ENCODE measurements around the gene ATXN2L. TPM values are rescaled to one million over a fixed set of nuclear protein-coding genes. Genes with fewer than 3 reads are reported as not detected.
A peak's percentile ranks its signal among the peaks of the same experiment; 100 is the strongest.

The ATXN2L gene
- total RNA-seq, 1 donor from 2014 or later = 21.4 TPM

- Histone ChIP-seq H3K9ac (no peak overlapping the region), H3K9me3 (ENCODE audit: low read depth) (no peaks in the 10 kb centered on the region), H3K27ac (no peak overlapping the region), H3K36me3 (no peaks in the 10 kb centered on the region), H2AFZ (replicated peaks) (no peak overlapping the region), H3K79me2 (ENCODE audit: low read depth) (peaks cover 3% of the 10 kb centered on the region), H3F3A (ENCODE audit: low read depth) (peaks cover 21% of the 10 kb centered on the region), H3K4me1 (peaks cover 5% of the 10 kb centered on the region), H3K4me3 (no peak overlapping the region), H3K4me2 (no peak overlapping the region), H3K27me3 (no peaks in the 10 kb centered on the region), H4K20me1 (ENCODE audit: low read depth) (peaks cover 8% of the 10 kb centered on the region)
- Mint-ChIP-seq H3K4me1 (peaks cover 16% of the 10 kb centered on the region), H3K27me3 (ENCODE audit: insufficient read depth, low read depth) (peaks cover 2% of the 10 kb centered on the region), H3K36me3 (peaks cover 12% of the 10 kb centered on the region), H3K4me3 (no peak overlapping the region), H3K27ac (no peak overlapping the region), H3K9me3 (no peaks in the 10 kb centered on the region)
- DNase-seq (ENCODE audit: low spot score) = peak; percentile 46
- TF ChIP-seq CTCF (IDR thresholded peaks at IDR 0.05) (peak; percentile 63), EZH2 (IDR thresholded peaks at IDR 0.05) (no peak), EZH2phosphoT487 (IDR thresholded peaks at IDR 0.05) (no peak)
These were observed 50.9 kb downstream of the ATXN2L start for GRCh38 chr16:28873543-28874201.

DNA sequence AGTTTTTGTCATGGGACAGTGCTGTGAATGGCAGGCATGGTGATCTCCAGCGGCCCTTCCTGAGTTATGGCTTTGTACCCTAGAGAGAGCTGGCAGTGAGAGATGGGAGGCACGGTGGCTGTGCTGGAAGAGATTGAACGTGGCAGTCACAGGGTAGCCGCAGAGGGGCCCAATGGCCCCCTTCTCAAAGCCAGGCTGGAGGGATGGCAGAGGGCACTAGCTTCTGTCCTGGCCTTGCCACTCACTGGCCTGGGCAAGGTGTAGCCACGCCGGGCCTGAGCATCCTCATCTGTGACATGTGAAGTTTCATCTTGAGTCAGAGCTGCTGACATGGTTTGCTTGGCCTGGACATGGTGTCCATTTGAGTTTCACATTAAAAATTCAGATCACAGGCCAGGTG lies 51.6 kb downstream of the ATXN2L start:
- TF ChIP-seq CTCF (IDR thresholded peaks at IDR 0.05) = no peak
- no peak for TF ChIP-seq EZH2 (IDR thresholded peaks at IDR 0.05)
- TF ChIP-seq EZH2phosphoT487 (IDR thresholded peaks at IDR 0.05) = no peak

GRCh38 chr16:28875134-28876018 lies 52.6 kb downstream of the ATXN2L start:
- peaks cover 33% of the 10 kb centered on the region for H3F3A ChIP-seq (ENCODE audit: low read depth)
- H3K4me2 ChIP-seq = no peak overlapping the region
- no peaks in the 10 kb centered on the region for H3K36me3 ChIP-seq
- peaks cover 3% of the 10 kb centered on the region for H3K36me3 Mint-ChIP-seq
- TF ChIP-seq EZH2 (IDR thresholded peaks at IDR 0.05) (no peak), EZH2phosphoT487 (IDR thresholded peaks at IDR 0.05) (no peak), CTCF (IDR thresholded peaks at IDR 0.05) (no peak)
- no peak overlapping the region for H3K4me3 ChIP-seq
- no peak overlapping the region for H3K9ac ChIP-seq
- peaks cover 8% of the 10 kb centered on the region for H4K20me1 ChIP-seq (ENCODE audit: low read depth)
- H3K9me3 ChIP-seq (ENCODE audit: low read depth) = no peaks in the 10 kb centered on the region
- H3K27me3 ChIP-seq = no peaks in the 10 kb centered on the region
- H3K27me3 Mint-ChIP-seq (ENCODE audit: insufficient read depth, low read depth) = peaks cover 2% of the 10 kb centered on the region
- no peak overlapping the region for H3K4me3 Mint-ChIP-seq
- peaks cover 14% of the 10 kb centered on the region for H3K4me1 ChIP-seq
- H3K27ac ChIP-seq = no peak overlapping the region
- DNase-seq (ENCODE audit: low spot score) = no peak
- H3K79me2 ChIP-seq (ENCODE audit: low read depth) = peaks cover 10% of the 10 kb centered on the region
- H3K9me3 Mint-ChIP-seq = no peaks in the 10 kb centered on the region
- H3K4me1 Mint-ChIP-seq = peaks cover 24% of the 10 kb centered on the region
- H2AFZ ChIP-seq (replicated peaks) = no peak overlapping the region
- H3K27ac Mint-ChIP-seq = no peak overlapping the region

More for the DNA sequence above, 51.6 kb downstream of the ATXN2L start:
- no peak for DNase-seq (ENCODE audit: low spot score)
- Mint-ChIP-seq H3K27me3 (ENCODE audit: insufficient read depth, low read depth) (peaks cover 2% of the 10 kb centered on the region), H3K36me3 (peaks cover 10% of the 10 kb centered on the region), H3K9me3 (no peaks in the 10 kb centered on the region), H3K4me3 (no peak overlapping the region), H3K4me1 (peaks cover 23% of the 10 kb centered on the region), H3K27ac (no peak overlapping the region)
- Histone ChIP-seq H4K20me1 (ENCODE audit: low read depth) (peaks cover 8% of the 10 kb centered on the region), H3K9ac (no peak overlapping the region), H3F3A (ENCODE audit: low read depth) (peaks cover 26% of the 10 kb centered on the region), H3K79me2 (ENCODE audit: low read depth) (peaks cover 10% of the 10 kb centered on the region), H3K27me3 (no peaks in the 10 kb centered on the region), H3K4me2 (no peak overlapping the region), H2AFZ (replicated peaks) (no peak overlapping the region), H3K4me1 (peaks cover 10% of the 10 kb centered on the region), H3K27ac (no peak overlapping the region), H3K36me3 (no peaks in the 10 kb centered on the region), H3K9me3 (ENCODE audit: low read depth) (no peaks in the 10 kb centered on the region), H3K4me3 (no peak overlapping the region)

Data from neural progenitor cell (in vitro differentiated cells).